PC-3 (cell line): Measurements from ENCODE around the gene DERA.

Source experiments
- CTCF ChIP-seq: fragments of 300-600 bp; sonication (generic); conservative IDR thresholded peaks from 2 replicates; pipeline ENCODE4 v1.5.1; 2017; ENCODE audit warnings: antibody characterized with exemption, low read depth, mild to moderate bottlenecking, low read length
- EZH2phosphoT487 ChIP-seq: fragments of 300-600 bp; sonication (generic); IDR thresholded peaks from 2 replicates; pipeline ENCODE4 v1.6.1; 2018; ENCODE audit warnings: mild to moderate bottlenecking, antibody characterized with exemption, low read length, borderline replicate concordance

- TF ChIP-seq CTCF: no peak
- no peak for TF ChIP-seq EZH2phosphoT487
Observed at GRCh38 chr12:15966426-15966825, 55.3 kb downstream of the DERA start.
